ENCODE measurements around the gene ADGRG3. TPM values are rescaled to one million over a fixed set of nuclear protein-coding genes. Genes with fewer than 3 reads are reported as not detected.

Gene ADGRG3
- total and polyA plus RNA-seq, 2 of the 13 experiments (the other 11 are each of a cell fraction or from before 2014, with no cell fraction given): 2.7 to 11.8 TPM

GRCh38 chr16:57698812-57699405 is 30.8 kb downstream of the ADGRG3 start (continued):
- TF ChIP-seq ZNF549 (CRISPR knock-in tag; IDR thresholded peaks at IDR 0.05) (no peak), HNRNPL (IDR thresholded peaks at IDR 0.05; ENCODE audit: low read depth, low read length) (peak; percentile 93), RFX5 (IDR thresholded peaks at IDR 0.05; ENCODE audit: low read depth, low read length) (no peak), CAMTA2 (CRISPR knock-in tag; IDR thresholded peaks at IDR 0.05; ENCODE audit: borderline replicate concordance) (no peak), ZFP41 (CRISPR knock-in tag; IDR thresholded peaks at IDR 0.05; ENCODE audit: borderline replicate concordance) (no peak), ZMYM4 (CRISPR knock-in tag; IDR thresholded peaks at IDR 0.05) (0 out of 2 replicates have a peak, but pooled peaks have one; percentile 20), MYC (CRISPR knock-in tag; IDR thresholded peaks at IDR 0.05; ENCODE audit: borderline replicate concordance) (no peak), ZSCAN25 (CRISPR knock-in tag; IDR thresholded peaks at IDR 0.05) (no peak), PPARG (CRISPR knock-in tag; conservative IDR thresholded peaks at IDR 0.05) (no peak), ETV6 (CRISPR knock-in tag; conservative IDR thresholded peaks at IDR 0.05) (no peak)

GRCh38 chr16:57699481-57699880 is 31.4 kb downstream of the ADGRG3 start:
- ATAC-seq: no peak
- H2AFZ ChIP-seq (ENCODE audit: low read length): no peak overlapping the region
- no peak for DNase-seq (ENCODE audit: low spot score)
- ChIA-PET POLR2A (interaction anchor here (1.2 to 2.4 kb wide), 2 partner anchors 22 to 32 kb away, joined by 4 to 10 read pairs; partner anchors contain the start of gene ADGRG3), CTCF (ENCODE audit: low intra/inter-chr PET ratio, low total read pairs) (no interaction called here)
- no peak overlapping the region for H3K4me3 ChIP-seq (replicated peaks in 1 of 3; ENCODE audit: insufficient read depth in 1 of 3, low read depth in 2 of 3, low read length in 3 of 3)
- no peaks in the 10 kb centered on the region for H4K20me1 ChIP-seq (ENCODE audit: insufficient read depth, low read length)
- H3K27ac ChIP-seq (ENCODE audit: extremely low read length, insufficient read depth, low read length): no peak overlapping the region
- H3K9ac ChIP-seq (ENCODE audit: insufficient read depth, low read depth, low read length): no peak overlapping the region
- H3K9me3 ChIP-seq (ENCODE audit: low read length): no peaks in the 10 kb centered on the region
- in situ Hi-C loops (cut with HindIII; ENCODE audit: extremely low pct_ligation_motif_present, low pct_unique_long_range_greater_than_20kb): no loop called here
- WGBS (ENCODE audit: low lambda C conversion rate): 82% methylated on average over 3 of the region's 3 CpGs
- no peaks in the 10 kb centered on the region for H3K27me3 ChIP-seq (ENCODE audit: control insufficient read depth in 1 of 2, insufficient read depth in 2 of 2, low read length in 2 of 2)
- no peak overlapping the region for H3K4me2 ChIP-seq (ENCODE audit: low read depth, low read length)
- H3K4me1 ChIP-seq (ENCODE audit: insufficient read depth, low read length): peaks cover 91% of the 10 kb centered on the region
- no TSS peak for BruUV-seq (replicated peaks)
- H3K79me2 ChIP-seq (ENCODE audit: insufficient read depth, low read length): no peaks in the 10 kb centered on the region
- intact Hi-C loops (cut with micrococcal nuclease; ENCODE audit: unreplicated experiment): no loop called here
- no peaks in the 10 kb centered on the region for H3K36me3 ChIP-seq (replicated peaks in 1 of 2; ENCODE audit: control insufficient read depth in 1 of 2, insufficient read depth in 2 of 2, low read length in 2 of 2)
- FAIRE-seq: no peak
- TF ChIP-seq MXD4 (CRISPR knock-in tag; IDR thresholded peaks at IDR 0.05) (no peak), NFYC (CRISPR knock-in tag; IDR thresholded peaks at IDR 0.05) (no peak), ZNF724P (CRISPR knock-in tag; IDR thresholded peaks at IDR 0.05; ENCODE audit: borderline replicate concordance) (no peak), TMF1 (CRISPR knock-in tag; IDR thresholded peaks at IDR 0.05; ENCODE audit: low read depth) (no peak), ZNF768 (CRISPR knock-in tag; IDR thresholded peaks at IDR 0.05) (peak; percentile 97), MEIS1 (CRISPR knock-in tag; IDR thresholded peaks at IDR 0.05; ENCODE audit: borderline replicate concordance) (no peak), NCOA1 (CRISPR knock-in tag; IDR thresholded peaks at IDR 0.05) (no peak), ZFP41 (CRISPR knock-in tag; IDR thresholded peaks at IDR 0.05; ENCODE audit: borderline replicate concordance) (no peak), MED8 (CRISPR knock-in tag; IDR thresholded peaks at IDR 0.05; ENCODE audit: insufficient replicate concordance) (no peak), ELF1 (CRISPR knock-in tag; IDR thresholded peaks at IDR 0.05) (0 out of 2 replicates have a peak, but pooled peaks have one; percentile 10), TBX2 (CRISPR knock-in tag; IDR thresholded peaks at IDR 0.05; ENCODE audit: borderline replicate concordance) (no peak), CCAR2 (optimal IDR thresholded peaks at IDR 0.05; ENCODE audit: low read depth, low read length) (no peak), KDM1A (CRISPR knock-in tag; IDR thresholded peaks at IDR 0.05) (peak; percentile 19; the same call in 1 of the 2 replicates), TCF7 (IDR thresholded peaks at IDR 0.05; ENCODE audit: low read depth) (0 out of 2 replicates have a peak, but pooled peaks have one; percentile 21)
- TF ChIP-seq, protein P1, sequence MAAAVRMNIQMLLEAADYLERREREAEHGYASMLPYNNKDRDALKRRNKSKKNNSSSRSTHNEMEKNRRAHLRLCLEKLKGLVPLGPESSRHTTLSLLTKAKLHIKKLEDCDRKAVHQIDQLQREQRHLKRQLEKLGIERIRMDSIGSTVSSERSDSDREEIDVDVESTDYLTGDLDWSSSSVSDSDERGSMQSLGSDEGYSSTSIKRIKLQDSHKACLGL (CRISPR knock-in tag; IDR thresholded peaks at IDR 0.05): peak; percentile 55; the same call in 1 of the 2 replicates
- TF ChIP-seq, protein P2, sequence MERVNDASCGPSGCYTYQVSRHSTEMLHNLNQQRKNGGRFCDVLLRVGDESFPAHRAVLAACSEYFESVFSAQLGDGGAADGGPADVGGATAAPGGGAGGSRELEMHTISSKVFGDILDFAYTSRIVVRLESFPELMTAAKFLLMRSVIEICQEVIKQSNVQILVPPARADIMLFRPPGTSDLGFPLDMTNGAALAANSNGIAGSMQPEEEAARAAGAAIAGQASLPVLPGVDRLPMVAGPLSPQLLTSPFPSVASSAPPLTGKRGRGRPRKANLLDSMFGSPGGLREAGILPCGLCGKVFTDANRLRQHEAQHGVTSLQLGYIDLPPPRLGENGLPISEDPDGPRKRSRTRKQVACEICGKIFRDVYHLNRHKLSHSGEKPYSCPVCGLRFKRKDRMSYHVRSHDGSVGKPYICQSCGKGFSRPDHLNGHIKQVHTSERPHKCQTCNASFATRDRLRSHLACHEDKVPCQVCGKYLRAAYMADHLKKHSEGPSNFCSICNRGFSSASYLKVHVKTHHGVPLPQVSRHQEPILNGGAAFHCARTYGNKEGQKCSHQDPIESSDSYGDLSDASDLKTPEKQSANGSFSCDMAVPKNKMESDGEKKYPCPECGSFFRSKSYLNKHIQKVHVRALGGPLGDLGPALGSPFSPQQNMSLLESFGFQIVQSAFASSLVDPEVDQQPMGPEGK (CRISPR knock-in tag; IDR thresholded peaks at IDR 0.05): 0 out of 2 replicates have a peak, but pooled peaks have one; percentile 13

All from HepG2 (cell line).